ENCODE results near the gene COA4.

COA4 gene

GRCh38 chr11:73866095-73866579 is 10.5 kb downstream of the COA4 start:
- DNase-seq (ENCODE audit: low spot score) = no peak

GRCh38 chr11:73862986-73863385 is 13.7 kb downstream of the COA4 start:
- no peak for DNase-seq (ENCODE audit: low spot score)

- DNase-seq (ENCODE audit: low spot score) = no peak
Observed at GRCh38 chr11:73860202-73860601, 16.4 kb downstream of the COA4 start.

DNA sequence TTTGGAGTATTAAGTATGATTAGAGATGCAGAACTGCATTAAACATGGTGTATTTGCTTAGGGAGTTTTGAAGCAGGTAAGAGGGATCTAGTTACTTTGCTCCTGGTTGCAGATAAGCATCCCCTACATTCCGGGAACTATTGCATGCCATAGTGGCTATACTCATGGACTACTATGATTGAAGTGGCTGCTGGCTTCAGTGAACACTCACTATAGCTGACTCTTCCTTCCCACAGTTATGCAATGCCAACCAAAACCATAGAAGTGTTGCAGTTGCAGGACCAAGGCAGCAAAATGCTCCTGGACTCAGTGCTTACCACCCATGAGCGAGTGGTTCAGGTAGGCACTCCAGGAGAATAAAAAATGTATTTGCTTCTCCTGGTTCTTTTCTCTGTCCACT is 17.0 kb downstream of the COA4 start:
- no peak for DNase-seq (ENCODE audit: low spot score)

DNA sequence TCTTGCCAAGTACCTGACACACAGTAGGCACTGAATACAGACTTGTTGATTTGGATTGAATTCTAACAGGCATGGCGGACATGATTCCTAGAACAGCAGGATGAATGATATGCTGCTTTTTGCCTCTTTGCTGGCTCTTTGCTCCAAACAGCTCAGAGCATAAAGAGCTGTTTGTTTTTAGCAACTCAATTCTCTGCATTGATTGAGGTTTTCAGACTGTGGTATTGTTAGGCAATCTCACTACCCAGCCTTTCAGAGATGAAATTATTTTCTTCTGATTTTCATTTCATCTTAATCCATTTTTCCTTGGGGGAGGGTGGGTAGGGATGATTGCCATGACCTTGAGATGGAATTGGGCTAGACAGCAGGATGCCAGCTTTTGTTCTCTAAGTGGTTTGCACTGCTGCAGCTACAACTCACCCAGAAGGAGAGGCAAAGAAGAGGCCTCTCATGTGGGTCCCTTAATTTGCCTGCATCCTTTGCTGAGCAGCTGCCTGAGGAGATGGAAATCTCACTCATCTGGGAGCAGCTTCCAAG is 20.5 kb downstream of the COA4 start:
- DNase-seq (ENCODE audit: low spot score) = no peak

- DNase-seq (ENCODE audit: low spot score) = no peak
Observed at GRCh38 chr11:73854680-73855079, 22.0 kb downstream of the COA4 start.

DNA sequence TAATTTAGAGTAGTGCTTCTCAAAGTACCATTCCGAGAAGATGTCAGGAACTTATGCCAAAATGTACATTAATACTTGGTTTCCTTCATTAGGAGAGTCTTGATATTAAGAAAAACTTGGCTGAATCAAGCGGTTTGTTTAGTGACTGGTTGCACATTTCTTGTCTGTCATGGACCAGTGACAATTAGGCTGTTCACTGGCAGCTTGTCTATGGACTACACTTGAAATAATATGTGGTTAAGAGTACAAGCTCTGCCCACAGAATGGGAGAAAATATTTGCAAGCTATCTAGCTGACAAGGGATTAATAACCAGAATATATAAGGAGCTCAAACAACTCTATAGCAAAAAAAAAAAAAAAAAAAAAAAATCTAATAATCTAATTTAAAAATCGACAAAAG is 24.6 kb downstream of the COA4 start:
- no peak for DNase-seq (ENCODE audit: low spot score)

DNA sequence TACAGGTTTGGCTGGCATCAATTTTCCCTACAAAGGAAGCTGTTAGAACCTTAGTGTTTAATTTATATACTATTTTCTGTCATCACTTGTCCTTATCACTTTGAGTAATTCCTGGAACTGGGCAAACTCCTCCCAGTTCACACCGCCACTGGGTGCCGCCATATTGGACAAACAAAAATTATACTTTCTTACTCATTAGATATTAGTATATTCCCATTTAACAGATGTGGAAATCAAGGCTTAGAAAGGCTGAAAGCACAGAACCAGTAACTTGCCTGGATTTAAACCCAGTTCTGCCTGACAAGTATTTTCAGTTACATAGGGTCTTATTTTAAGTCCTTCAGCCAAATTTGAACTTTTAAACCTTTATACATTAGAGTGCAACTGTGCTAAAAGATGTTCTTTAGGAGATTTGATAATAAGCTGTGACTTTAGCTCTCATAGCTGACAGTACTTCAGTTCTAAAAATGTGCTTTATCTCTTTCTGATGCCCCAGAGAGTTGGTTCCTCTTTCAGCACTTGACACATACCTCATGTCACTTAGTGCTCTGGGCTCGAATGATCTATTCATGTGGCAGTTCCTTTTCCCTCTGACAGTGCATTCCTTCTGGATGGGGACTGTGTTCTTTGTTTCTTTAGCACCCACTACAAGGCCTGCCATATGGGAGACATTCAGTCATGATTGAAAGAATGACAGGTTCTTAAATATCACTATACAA is 25.4 kb downstream of the COA4 start:
- DNase-seq (ENCODE audit: low spot score) = no peak

DNA sequence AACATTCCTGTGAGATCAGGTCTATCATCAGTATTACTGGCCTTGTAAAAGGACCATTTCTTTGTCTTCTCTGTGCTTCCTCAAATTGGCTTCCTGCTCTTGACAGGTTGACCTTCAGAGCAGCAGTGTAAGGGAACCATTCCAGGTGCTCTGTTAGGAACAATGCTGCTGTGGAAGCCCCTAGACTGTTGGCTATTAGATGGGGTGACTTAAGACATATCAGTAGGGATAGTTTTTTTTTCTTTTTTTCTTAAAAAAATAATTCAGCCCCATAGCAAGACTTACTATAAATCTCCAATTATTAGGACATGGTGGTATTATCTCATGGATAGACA is 37.6 kb downstream of the COA4 start:
- no peak for DNase-seq (ENCODE audit: low spot score)

- no peak for DNase-seq (ENCODE audit: low spot score)
Observed at GRCh38 chr11:73838443-73839122, 38.1 kb downstream of the COA4 start.

- DNase-seq (ENCODE audit: low spot score) = no peak
Observed at GRCh38 chr11:73833067-73833466, 43.6 kb downstream of the COA4 start.

- DNase-seq (ENCODE audit: low spot score) = no peak
Observed at GRCh38 chr11:73830261-73830660, 46.4 kb downstream of the COA4 start.
